ENCODE measurements around the gene KNG1.

DNA sequence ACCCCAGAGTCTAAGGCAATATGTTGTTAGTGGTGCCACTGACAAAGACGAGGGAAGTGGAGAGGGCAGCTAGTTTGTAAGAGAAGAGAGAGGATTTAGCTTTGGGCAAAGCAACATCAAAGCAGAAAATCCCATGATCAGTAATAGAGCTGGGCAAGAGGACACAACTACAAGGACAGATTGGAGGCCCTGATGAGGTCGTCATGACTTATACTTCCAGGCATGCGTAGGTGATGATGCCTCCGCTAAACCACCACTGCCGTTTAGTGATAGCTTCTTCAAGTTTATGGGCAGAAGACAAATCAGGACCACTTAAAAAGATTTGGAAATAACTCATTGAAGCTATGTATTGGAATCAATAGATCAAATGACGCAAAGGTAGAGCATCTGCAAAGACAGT is 48.7 kb upstream of the KNG1 start:
- TF ChIP-seq POLR2A (IDR thresholded peaks at IDR 0.05; ENCODE audit: low read length) (no peak), GATA1 (IDR thresholded peaks at IDR 0.05; ENCODE audit: low read depth, low read length) (no peak)
